ENCODE results near the gene METTL9. TPM values are rescaled to one million over a fixed set of nuclear protein-coding genes. Genes with fewer than 3 reads are reported as not detected.

Gene METTL9
- 95.3 to 114 TPM (median 103 TPM) in 5 replicates for total RNA-seq (2022; extraction: Qiagen RNA extraction; ENCODE audit: low read depth)

DNA sequence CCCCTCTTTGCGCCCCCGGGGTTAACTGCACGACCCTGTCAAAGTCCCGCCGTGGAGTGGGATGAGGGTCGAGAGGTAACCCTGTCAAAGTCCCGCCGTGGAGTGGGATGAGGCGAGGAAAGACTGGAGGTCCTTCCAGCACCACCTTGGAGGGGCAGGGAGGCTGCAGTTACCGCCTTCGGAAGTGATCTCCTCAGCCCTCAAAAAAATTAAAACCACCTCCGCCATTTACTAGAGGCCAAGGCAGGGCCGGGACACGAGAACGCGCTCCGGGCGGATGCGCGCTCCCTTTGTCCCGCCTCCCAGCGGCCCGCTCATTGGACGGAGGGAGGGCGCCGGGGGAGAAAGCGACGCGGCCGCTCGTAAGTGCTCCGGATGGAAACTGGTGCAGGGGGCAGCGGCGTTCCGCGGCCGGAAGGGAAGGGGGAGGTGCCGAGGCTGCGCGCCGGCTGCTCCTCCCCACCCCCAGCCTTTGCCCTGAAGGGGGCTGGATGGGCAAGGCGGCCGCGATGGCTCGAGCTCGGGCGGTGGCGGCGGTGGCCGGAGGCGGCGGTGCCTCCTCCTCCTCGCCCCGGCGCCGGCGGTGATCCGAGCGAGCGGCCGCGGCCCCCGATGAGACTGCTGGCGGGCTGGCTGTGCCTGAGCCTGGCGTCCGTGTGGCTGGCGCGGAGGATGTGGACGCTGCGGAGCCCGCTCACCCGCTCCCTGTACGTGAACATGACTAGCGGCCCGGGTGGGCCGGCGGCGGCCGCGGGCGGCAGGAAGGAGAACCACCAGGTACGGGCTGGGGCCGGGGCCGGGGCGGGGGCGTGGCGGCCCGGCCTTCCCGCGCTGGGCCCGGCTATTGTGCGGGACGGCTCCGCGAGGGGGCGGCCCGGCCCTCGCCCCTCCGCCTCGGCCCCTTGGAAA, at the start of gene METTL9:
METTL9 (plus strand) TSS at position 456 of the 909 bp plus-strand sequence; CDS start at position 613, 157 bp downstream.

DNA sequence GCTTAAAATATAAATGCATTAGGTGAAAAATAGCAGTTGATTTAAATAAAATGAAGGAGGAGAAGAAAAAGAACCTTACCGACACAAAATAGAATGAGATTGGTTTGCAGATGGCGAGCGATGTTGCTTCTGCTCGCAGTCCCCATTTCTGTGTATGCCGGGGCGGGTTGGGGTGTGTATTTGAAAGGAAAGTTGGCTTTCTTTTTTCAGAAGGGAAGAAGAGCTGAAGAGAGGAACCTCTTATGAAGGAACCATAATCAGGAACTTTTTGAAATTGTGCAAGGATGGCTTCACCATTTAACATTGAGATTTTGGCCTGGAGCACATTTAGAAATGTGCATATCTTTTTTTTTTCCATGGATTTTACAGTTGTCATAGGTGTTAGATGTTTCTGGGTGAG, 53.1 kb downstream of the METTL9 start, which contains the start of gene IGSF6:
IGSF6 (minus strand) TSS at position 156 of the 400 bp plus-strand sequence; CDS start at position 146, 10 bp downstream.

DNA sequence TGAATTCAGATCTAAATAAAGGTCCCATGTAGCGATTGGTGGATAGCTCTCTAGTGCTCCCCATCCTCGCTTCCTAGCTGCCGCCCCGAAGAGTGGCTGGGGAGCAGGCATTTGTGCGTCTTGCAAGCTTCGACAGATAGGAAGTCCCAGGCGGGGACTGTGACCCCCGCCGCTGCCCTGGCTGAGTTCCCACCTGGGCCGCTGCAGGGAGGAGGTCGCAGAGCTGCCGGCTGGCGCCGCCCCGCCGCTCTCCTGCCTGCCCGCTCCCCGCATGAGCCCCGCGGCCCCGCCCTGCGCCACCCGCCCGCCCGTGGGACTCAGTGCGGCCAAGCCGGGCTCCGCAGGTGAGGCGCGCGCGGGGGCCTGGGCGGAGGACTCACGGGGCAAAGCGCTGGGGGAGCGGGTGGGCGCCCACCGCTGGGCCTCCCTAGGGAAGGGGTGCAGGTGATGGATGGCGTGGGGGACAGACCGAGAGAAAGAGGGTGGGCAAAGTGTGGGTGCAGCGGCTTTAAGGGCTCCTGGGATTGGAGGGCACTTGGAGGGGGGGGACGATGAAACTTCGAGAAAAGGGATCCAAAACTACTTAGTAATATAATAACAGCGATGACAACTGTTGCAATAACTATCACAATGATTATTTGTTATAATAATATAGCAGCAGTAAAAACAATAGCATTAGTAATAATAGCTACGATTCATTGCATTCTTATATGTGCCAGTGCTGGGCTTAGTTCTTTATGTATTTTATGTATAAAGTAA, 64.7 kb downstream of the METTL9 start, which contains the start of gene OTOA:
OTOA (plus strand) TSS at position 80 of the 759 bp plus-strand sequence. CDS start 14,547 bp downstream, outside the sequence.

Other genes starting within 250 kb of the METTL9 start
- gene IGSF6, start 53.0 kb downstream of the METTL9 start, total RNA-seq (2022; extraction: Qiagen RNA extraction; ENCODE audit: low read depth): not detected in 5 replicates
- gene OTOA, start 64.4 kb downstream of the METTL9 start, total RNA-seq (2022; extraction: Qiagen RNA extraction; ENCODE audit: low read depth): 0.08 to 0.14 TPM (median 0.13 TPM) in 3 of 5 replicates, not detected in the others

All from A549 treated with GW870086 at 1 μM for 4 hours (cell line).